SKM-1 (cell line): Measurements from ENCODE around the gene PCMT1.
"Not testable (repeated sequence)": the region's sequence is repeated elsewhere in the genome, so short reads cannot be mapped to it uniquely, and the experiment has no call there.

Experiments used
- DNase-seq: peaks from one replicate; lab custom pipeline; 2025; ENCODE audit not compliant: unreplicated experiment; lab: John Stamatoyannopoulos, UW

Gene PCMT1

GRCh38 chr6:149749082-149749593, 403 bp upstream of the PCMT1 start:
- not testable (repeated sequence) for DNase-seq

GRCh38 chr6:149750136-149750609, 632 bp downstream of the PCMT1 start:
- DNase-seq = no peak

- no peak for DNase-seq
Observed at GRCh38 chr6:149751239-149751638, 1.7 kb downstream of the PCMT1 start.

- not testable (repeated sequence) for DNase-seq
Observed at GRCh38 chr6:149751920-149752319, 2.4 kb downstream of the PCMT1 start.

GRCh38 chr6:149752600-149753373, 3.2 kb downstream of the PCMT1 start:
- no peak for DNase-seq

- not testable (repeated sequence) for DNase-seq
Observed at GRCh38 chr6:149753374-149753637, 3.8 kb downstream of the PCMT1 start.

GRCh38 chr6:149754548-149754947, 5.0 kb downstream of the PCMT1 start:
- no peak for DNase-seq

- DNase-seq = no peak
Observed at GRCh38 chr6:149755300-149756260, 6.0 kb downstream of the PCMT1 start.

GRCh38 chr6:149756261-149756636, 6.7 kb downstream of the PCMT1 start:
- no peak for DNase-seq

GRCh38 chr6:149761438-149761837, 11.9 kb downstream of the PCMT1 start:
- peak; percentile 48 for DNase-seq

- DNase-seq = no peak
Observed at GRCh38 chr6:149763866-149764265, 14.3 kb downstream of the PCMT1 start.

- no peak for DNase-seq
Observed at GRCh38 chr6:149766156-149766769, 16.7 kb downstream of the PCMT1 start.

- DNase-seq = no peak
Observed at GRCh38 chr6:149769676-149770075, 20.1 kb downstream of the PCMT1 start.

GRCh38 chr6:149771185-149771584, 21.6 kb downstream of the PCMT1 start:
- DNase-seq = no peak

GRCh38 chr6:149771925-149772324, 22.4 kb downstream of the PCMT1 start:
- DNase-seq = no peak

- no peak for DNase-seq
Observed at GRCh38 chr6:149777624-149778023, 28.1 kb downstream of the PCMT1 start.

GRCh38 chr6:149779644-149779963, 30.1 kb downstream of the PCMT1 start:
- DNase-seq = no peak

GRCh38 chr6:149781715-149782114, 32.2 kb downstream of the PCMT1 start:
- DNase-seq = no peak

- no peak for DNase-seq
Observed at GRCh38 chr6:149782337-149782736, 32.8 kb downstream of the PCMT1 start.

- DNase-seq = no peak
Observed at GRCh38 chr6:149783551-149783950, 34.0 kb downstream of the PCMT1 start.

GRCh38 chr6:149806127-149806526, 56.6 kb downstream of the PCMT1 start:
- no peak for DNase-seq

GRCh38 chr6:149809798-149810197, 60.3 kb downstream of the PCMT1 start:
- no peak for DNase-seq
